PFSK-1 (cell line): ENCODE measurements around the gene IL17F.
A peak's percentile ranks its signal among the peaks of the same experiment; 100 is the strongest.

ENCODE experiments used
- FOXP2 ChIP-seq: optimal IDR thresholded peaks from 2 replicates; pipeline ENCODE3; 2011; ENCODE audit warnings: borderline replicate concordance, control low read depth, inconsistent platforms; ENCODE audit not compliant: insufficient read depth; ENCODE audit errors: extremely low read length, extremely low read depth
- POLR2AphosphoS5 ChIP-seq: IDR thresholded peaks from 2 replicates; pipeline ENCODE4 v1.6.1; 2012; ENCODE audit warnings: low read depth, mild to moderate bottlenecking, control low read depth, low read length, moderate library complexity
- SIN3A ChIP-seq: IDR thresholded peaks from 2 replicates; pipeline ENCODE4 v1.6.1; 2012; ENCODE audit warnings: mild to moderate bottlenecking, low read length, moderate library complexity, borderline replicate concordance; ENCODE audit not compliant: insufficient read depth
- TAF1 ChIP-seq: IDR thresholded peaks from 2 replicates; pipeline ENCODE4 v1.6.1; 2012; ENCODE audit warnings: low read length, control low read depth, borderline replicate concordance; ENCODE audit not compliant: insufficient read depth
- TF ChIP-seq, protein P1 (sequence below), 2 experiments: IDR thresholded peaks; 2 replicates each; pipeline versions ENCODE4 v1.6.1 to v1.8.0; 2011 to 2012; ENCODE audit warnings: low read depth in 2 of 2, low read length in 2 of 2, control low read depth in 1 of 2, inconsistent platforms in 1 of 2, mild to moderate bottlenecking in 1 of 2, moderate library complexity in 1 of 2; ENCODE audit not compliant: insufficient read depth in 1 of 2

Gene IL17F

DNA sequence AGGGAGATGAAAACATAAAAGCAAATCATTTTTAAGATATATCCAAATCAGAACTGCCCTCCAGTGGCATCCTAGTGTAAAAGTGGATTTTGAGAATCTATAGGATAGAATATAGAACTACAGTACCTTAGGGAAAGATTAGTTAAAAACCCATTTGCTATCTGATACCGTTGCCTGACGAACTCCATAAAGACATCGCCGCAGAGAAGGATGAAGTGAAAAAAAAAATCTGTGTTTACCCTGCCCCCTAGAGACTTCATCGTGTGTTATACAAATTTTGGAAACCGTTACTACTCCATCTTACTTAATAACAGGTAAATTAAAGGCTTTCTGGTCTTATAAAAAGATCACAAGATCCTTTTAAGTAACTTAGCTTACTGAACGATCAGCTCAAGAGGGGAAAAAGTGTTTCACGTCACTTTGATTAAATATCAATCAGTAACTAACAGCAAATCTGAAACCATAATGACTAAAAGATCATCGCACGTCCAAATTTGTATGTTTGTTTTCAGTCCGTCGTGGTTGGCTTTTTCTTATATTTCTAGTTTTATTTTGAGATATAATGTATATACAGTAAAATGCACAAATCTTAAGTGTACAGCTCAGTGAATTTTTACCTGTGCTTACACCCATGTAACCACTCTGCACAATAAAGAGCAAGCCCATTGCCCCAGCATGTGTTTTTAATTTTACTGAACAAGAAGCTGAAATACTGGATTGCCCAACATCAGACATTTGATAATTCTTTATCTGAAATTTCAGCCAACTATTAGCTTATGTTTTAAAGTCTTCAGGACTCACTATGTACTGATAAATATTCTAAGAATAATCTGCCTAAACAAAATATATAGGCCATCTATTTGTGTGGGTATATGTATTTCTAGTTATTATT lies 41.1 kb upstream of the IL17F start:
- TF ChIP-seq POLR2AphosphoS5 (no peak), TAF1 (no peak), SIN3A (no peak), FOXP2 (no peak)
- TF ChIP-seq, protein P1, sequence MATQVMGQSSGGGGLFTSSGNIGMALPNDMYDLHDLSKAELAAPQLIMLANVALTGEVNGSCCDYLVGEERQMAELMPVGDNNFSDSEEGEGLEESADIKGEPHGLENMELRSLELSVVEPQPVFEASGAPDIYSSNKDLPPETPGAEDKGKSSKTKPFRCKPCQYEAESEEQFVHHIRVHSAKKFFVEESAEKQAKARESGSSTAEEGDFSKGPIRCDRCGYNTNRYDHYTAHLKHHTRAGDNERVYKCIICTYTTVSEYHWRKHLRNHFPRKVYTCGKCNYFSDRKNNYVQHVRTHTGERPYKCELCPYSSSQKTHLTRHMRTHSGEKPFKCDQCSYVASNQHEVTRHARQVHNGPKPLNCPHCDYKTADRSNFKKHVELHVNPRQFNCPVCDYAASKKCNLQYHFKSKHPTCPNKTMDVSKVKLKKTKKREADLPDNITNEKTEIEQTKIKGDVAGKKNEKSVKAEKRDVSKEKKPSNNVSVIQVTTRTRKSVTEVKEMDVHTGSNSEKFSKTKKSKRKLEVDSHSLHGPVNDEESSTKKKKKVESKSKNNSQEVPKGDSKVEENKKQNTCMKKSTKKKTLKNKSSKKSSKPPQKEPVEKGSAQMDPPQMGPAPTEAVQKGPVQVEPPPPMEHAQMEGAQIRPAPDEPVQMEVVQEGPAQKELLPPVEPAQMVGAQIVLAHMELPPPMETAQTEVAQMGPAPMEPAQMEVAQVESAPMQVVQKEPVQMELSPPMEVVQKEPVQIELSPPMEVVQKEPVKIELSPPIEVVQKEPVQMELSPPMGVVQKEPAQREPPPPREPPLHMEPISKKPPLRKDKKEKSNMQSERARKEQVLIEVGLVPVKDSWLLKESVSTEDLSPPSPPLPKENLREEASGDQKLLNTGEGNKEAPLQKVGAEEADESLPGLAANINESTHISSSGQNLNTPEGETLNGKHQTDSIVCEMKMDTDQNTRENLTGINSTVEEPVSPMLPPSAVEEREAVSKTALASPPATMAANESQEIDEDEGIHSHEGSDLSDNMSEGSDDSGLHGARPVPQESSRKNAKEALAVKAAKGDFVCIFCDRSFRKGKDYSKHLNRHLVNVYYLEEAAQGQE (IDR thresholded peaks at IDR 0.05; ENCODE audit: insufficient read depth in 1 of 2, low read depth in 2 of 2, low read length in 2 of 2), result no peak

DNA sequence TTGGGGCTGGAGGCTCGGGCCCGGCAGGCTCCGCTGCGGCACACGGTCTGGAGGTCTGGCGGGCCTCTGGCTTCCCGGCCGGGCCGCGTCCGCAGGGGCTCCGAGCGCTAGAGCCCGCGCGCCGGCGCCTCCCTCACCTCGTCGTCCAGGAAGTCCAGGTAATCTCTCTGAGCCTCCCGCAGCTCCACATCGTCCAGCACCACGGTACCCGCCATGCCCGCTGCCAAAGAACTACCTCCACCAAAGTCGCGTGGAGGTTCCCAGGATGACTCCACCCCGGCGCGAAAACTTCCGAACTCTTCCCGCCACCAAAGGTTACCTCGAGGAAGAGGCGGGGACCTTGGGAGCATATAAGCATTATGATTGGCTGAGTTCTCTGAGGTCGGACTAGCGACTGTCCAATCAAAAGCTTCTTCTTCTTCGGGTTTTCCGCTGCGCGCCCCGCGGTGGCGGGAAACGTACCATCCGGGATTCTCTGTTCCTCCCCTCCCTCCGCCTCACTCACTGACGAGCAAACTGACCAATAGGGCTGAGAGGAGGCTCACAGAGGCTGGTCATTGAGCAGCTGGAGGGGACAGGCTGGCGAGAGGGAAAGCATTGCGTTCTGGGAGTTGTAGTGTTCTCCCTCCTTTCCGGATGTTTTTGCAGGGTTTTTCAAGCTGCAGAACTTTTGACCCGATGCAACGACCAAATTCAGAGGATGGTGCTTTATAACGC lies 40.3 kb upstream of the IL17F start, which contains the start of gene MCM3:
Gene MCM3, minus strand, starts transcription at position 283 of the 717 bp plus-strand sequence. Its CDS starts 68 bp downstream, at position 215.
- TF ChIP-seq, protein P1 (IDR thresholded peaks at IDR 0.05; ENCODE audit: insufficient read depth in 1 of 2, low read depth in 2 of 2, low read length in 2 of 2), result no peak
- TF ChIP-seq POLR2AphosphoS5 (peak; percentile 83), SIN3A (peak; percentile 97), FOXP2 (no peak), TAF1 (peak; percentile 69)

DNA sequence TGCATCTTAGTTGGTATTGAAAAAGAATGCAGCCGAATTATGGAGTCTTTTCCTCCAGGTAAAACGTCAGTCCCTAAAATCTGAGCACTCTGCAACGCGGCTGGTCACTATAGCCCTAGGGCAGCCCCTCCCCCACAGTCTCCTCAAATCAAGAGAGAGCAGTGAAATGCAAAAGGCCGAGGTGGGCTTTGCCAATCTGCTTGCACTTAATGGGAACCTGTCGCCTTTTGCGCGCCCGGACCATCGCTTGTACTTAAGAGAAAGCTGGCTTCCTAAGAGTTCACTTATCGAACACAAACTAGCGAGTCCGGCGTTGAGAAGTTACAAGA lies 39.8 kb upstream of the IL17F start:
- no peak for TF ChIP-seq FOXP2
- no peak for TF ChIP-seq SIN3A
- 0 out of 2 replicates have a peak, but pooled peaks have one; percentile 21 for TF ChIP-seq POLR2AphosphoS5

DNA sequence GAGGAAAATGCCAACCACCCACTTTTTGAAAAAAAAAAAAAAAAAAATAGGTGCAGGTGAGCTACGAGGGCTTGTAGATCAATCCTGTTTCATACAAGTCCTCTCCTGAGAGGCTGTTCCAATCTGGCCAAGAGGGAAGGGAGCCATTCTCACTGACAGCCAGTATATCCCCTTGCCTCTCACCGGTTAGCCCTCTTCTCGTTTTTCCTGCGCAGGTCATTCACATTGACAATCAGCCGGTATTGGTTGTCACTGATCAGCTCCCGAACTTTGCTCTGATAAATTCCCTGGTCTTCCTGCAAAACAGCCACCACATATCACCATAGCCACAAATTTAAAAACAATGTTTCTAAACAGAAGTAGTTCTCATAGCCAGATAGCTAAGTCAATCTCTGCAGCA lies 38.8 kb upstream of the IL17F start:
- TF ChIP-seq FOXP2, result no peak
- TF ChIP-seq, protein P1 (IDR thresholded peaks at IDR 0.05; ENCODE audit: insufficient read depth in 1 of 2, low read depth in 2 of 2, low read length in 2 of 2), result no peak
- TF ChIP-seq SIN3A, result no peak

DNA sequence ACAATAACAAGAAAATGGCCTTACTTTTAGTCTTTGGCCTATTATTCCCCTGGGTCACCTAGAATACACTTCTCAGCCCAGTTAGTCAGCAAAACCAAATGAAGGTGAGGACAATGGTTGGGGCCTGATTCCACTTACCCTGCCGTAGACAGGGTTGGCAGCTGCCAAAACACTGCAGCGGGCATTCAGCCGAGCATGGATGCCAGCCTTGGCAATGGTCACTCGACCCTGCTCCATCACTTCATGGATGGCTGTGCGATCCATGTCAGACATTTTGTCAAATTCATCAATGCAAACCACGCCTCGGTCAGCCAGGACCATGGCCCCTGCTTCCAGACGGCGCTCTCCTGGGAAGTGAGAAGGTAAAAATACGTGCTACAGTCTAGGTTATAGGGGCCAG lies 31.8 kb upstream of the IL17F start:
- TF ChIP-seq TAF1 (no peak), POLR2AphosphoS5 (no peak), FOXP2 (no peak), SIN3A (no peak)
- TF ChIP-seq, protein P1 (IDR thresholded peaks at IDR 0.05; ENCODE audit: insufficient read depth in 1 of 2, low read depth in 2 of 2, low read length in 2 of 2), result no peak
